ENCODE measurements around the gene TLR8. TPM values are rescaled to one million over a fixed set of nuclear protein-coding genes. Genes with fewer than 3 reads are reported as not detected.

Gene TLR8
- total and polyA plus RNA-seq, 2 experiments from 2014 or later, result not detected

DNA sequence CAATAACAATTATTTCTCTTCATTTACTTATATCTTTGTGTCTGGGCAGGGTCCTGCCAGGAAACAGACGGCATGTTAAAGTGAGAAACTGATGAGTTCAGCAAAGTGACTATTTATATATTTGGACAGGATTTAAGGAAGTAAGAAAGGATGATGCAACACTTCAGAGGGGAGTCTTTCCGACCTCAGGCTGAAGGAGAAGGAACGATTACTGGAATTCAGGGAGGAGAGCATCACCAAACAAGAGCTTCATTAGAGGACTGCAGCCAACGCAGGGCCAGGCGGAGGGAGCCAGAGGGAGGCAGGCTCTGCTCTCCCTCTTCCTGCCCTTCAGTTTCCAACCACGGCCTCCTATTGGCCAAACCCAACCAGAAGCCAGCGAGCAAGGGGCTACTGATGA, 41.1 kb upstream of the TLR8 start (continued):
- TF ChIP-seq, protein P1, sequence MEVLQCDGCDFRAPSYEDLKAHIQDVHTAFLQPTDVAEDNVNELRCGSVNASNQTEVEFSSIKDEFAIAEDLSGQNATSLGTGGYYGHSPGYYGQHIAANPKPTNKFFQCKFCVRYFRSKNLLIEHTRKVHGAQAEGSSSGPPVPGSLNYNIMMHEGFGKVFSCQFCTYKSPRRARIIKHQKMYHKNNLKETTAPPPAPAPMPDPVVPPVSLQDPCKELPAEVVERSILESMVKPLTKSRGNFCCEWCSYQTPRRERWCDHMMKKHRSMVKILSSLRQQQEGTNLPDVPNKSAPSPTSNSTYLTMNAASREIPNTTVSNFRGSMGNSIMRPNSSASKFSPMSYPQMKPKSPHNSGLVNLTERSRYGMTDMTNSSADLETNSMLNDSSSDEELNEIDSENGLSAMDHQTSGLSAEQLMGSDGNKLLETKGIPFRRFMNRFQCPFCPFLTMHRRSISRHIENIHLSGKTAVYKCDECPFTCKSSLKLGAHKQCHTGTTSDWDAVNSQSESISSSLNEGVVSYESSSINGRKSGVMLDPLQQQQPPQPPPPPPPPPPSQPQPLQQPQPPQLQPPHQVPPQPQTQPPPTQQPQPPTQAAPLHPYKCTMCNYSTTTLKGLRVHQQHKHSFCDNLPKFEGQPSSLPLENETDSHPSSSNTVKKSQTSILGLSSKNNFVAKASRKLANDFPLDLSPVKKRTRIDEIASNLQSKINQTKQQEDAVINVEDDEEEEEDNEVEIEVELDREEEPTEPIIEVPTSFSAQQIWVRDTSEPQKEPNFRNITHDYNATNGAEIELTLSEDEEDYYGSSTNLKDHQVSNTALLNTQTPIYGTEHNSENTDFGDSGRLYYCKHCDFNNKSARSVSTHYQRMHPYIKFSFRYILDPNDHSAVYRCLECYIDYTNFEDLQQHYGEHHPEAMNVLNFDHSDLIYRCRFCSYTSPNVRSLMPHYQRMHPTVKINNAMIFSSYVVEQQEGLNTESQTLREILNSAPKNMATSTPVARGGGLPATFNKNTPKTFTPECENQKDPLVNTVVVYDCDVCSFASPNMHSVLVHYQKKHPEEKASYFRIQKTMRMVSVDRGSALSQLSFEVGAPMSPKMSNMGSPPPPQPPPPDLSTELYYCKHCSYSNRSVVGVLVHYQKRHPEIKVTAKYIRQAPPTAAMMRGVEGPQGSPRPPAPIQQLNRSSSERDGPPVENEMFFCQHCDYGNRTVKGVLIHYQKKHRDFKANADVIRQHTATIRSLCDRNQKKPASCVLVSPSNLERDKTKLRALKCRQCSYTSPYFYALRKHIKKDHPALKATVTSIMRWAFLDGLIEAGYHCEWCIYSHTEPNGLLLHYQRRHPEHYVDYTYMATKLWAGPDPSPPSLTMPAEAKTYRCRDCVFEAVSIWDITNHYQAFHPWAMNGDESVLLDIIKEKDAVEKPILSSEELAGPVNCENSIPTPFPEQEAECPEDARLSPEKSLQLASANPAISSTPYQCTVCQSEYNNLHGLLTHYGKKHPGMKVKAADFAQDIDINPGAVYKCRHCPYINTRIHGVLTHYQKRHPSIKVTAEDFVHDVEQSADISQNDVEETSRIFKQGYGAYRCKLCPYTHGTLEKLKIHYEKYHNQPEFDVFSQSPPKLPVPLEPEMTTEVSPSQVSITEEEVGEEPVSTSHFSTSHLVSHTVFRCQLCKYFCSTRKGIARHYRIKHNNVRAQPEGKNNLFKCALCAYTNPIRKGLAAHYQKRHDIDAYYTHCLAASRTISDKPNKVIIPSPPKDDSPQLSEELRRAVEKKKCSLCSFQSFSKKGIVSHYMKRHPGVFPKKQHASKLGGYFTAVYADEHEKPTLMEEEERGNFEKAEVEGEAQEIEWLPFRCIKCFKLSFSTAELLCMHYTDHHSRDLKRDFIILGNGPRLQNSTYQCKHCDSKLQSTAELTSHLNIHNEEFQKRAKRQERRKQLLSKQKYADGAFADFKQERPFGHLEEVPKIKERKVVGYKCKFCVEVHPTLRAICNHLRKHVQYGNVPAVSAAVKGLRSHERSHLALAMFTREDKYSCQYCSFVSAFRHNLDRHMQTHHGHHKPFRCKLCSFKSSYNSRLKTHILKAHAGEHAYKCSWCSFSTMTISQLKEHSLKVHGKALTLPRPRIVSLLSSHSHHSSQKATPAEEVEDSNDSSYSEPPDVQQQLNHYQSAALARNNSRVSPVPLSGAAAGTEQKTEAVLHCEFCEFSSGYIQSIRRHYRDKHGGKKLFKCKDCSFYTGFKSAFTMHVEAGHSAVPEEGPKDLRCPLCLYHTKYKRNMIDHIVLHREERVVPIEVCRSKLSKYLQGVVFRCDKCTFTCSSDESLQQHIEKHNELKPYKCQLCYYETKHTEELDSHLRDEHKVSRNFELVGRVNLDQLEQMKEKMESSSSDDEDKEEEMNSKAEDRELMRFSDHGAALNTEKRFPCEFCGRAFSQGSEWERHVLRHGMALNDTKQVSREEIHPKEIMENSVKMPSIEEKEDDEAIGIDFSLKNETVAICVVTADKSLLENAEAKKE (CRISPR knock-in tag; IDR thresholded peaks at IDR 0.05), result no peak
- TF ChIP-seq ZNF114 (CRISPR knock-in tag; IDR thresholded peaks at IDR 0.05) (no peak), EZH2 (IDR thresholded peaks at IDR 0.05; ENCODE audit: low read depth, unreplicated experiment) (no peak), STAT1 (IDR thresholded peaks at IDR 0.05; ENCODE audit: unreplicated experiment) (no peak), NANOG (IDR thresholded peaks at IDR 0.05; ENCODE audit: borderline replicate concordance) (no peak), CREB1 (CRISPR knock-in tag; IDR thresholded peaks at IDR 0.05; ENCODE audit: low read depth) (no peak), ZNF331 (CRISPR knock-in tag; IDR thresholded peaks at IDR 0.05; ENCODE audit: low read depth) (no peak)
- TF ChIP-seq, protein P2, sequence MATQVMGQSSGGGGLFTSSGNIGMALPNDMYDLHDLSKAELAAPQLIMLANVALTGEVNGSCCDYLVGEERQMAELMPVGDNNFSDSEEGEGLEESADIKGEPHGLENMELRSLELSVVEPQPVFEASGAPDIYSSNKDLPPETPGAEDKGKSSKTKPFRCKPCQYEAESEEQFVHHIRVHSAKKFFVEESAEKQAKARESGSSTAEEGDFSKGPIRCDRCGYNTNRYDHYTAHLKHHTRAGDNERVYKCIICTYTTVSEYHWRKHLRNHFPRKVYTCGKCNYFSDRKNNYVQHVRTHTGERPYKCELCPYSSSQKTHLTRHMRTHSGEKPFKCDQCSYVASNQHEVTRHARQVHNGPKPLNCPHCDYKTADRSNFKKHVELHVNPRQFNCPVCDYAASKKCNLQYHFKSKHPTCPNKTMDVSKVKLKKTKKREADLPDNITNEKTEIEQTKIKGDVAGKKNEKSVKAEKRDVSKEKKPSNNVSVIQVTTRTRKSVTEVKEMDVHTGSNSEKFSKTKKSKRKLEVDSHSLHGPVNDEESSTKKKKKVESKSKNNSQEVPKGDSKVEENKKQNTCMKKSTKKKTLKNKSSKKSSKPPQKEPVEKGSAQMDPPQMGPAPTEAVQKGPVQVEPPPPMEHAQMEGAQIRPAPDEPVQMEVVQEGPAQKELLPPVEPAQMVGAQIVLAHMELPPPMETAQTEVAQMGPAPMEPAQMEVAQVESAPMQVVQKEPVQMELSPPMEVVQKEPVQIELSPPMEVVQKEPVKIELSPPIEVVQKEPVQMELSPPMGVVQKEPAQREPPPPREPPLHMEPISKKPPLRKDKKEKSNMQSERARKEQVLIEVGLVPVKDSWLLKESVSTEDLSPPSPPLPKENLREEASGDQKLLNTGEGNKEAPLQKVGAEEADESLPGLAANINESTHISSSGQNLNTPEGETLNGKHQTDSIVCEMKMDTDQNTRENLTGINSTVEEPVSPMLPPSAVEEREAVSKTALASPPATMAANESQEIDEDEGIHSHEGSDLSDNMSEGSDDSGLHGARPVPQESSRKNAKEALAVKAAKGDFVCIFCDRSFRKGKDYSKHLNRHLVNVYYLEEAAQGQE (IDR thresholded peaks at IDR 0.05; ENCODE audit: unreplicated experiment), result no peak

All from GM23338 (cell line).